Liver (tissue), 9 donors: Measurements from ENCODE around the gene GINS2. TPM values are rescaled to one million over a fixed set of nuclear protein-coding genes. Genes with fewer than 3 reads are reported as not detected.

ENCODE experiments used
- DNase-seq: peaks from one replicate; pipeline ENCODE4 v3.0.0-alpha.2; 2017; ENCODE audit warnings: low spot score
- H3K27ac ChIP-seq, 2 donors: one replicate each; pipeline ENCODE4 v1.7.0; 2013; ENCODE audit warnings: inconsistent platforms in 2 of 2, low read length in 2 of 2, control low read depth in 1 of 2, low read depth in 1 of 2, mild to moderate bottlenecking in 1 of 2
- H3K27me3 ChIP-seq, 4 donors: one replicate each; pipeline versions ENCODE4 v1.6.1 to v1.7.0; 2013; ENCODE audit warnings: low read length in 3 of 4, inconsistent platforms in 1 of 4, mild to moderate bottlenecking in 1 of 4, moderate library complexity in 1 of 4; ENCODE audit not compliant: control insufficient read depth in 4 of 4, insufficient read depth in 4 of 4
- H3K36me3 ChIP-seq, 4 donors: one replicate each; pipeline versions ENCODE4 v1.6.1 to v1.7.0; 2013; ENCODE audit warnings: low read length in 3 of 4, mild to moderate bottlenecking in 3 of 4, low read depth in 1 of 4, moderate library complexity in 1 of 4; ENCODE audit not compliant: control insufficient read depth in 4 of 4, insufficient read depth in 3 of 4
- H3K4me1 ChIP-seq, 4 donors: one replicate each; pipeline versions ENCODE4 v1.6.1 to v1.7.0; 2013; ENCODE audit warnings: low read length in 3 of 4, mild to moderate bottlenecking in 3 of 4, moderate library complexity in 1 of 4; ENCODE audit not compliant: control insufficient read depth in 4 of 4, insufficient read depth in 4 of 4
- H3K4me3 ChIP-seq, 3 donors: one replicate each; pipeline versions ENCODE4 v1.6.1 to v1.7.0; 2013; ENCODE audit warnings: low read length in 3 of 3, control low read depth in 1 of 3, low read depth in 1 of 3, mild to moderate bottlenecking in 1 of 3
- H3K9ac ChIP-seq, 2 donors: one replicate each; pipeline ENCODE4 v1.7.0; 2013; ENCODE audit warnings: low read length in 2 of 2, mild to moderate bottlenecking in 2 of 2, moderate library complexity in 2 of 2, control low read depth in 1 of 2, low read depth in 1 of 2
- H3K9me3 ChIP-seq, 4 donors: one replicate each; pipeline versions ENCODE4 v1.6.1 to v1.7.0; 2013; ENCODE audit warnings: low read length in 3 of 4; ENCODE audit not compliant: control insufficient read depth in 4 of 4
- ATF3 ChIP-seq: IDR thresholded peaks from 2 replicates; pipeline ENCODE4 v1.6.1; 2016; ENCODE audit warnings: antibody characterized with exemption
- EGR1 ChIP-seq, 2 donors: IDR thresholded peaks; 2 replicates each; pipeline ENCODE4 v1.6.1; 2016 to 2018; ENCODE audit warnings: antibody characterized with exemption in 2 of 2, low read depth in 2 of 2
- GABPA ChIP-seq, 2 donors: IDR thresholded peaks in 1 of 2; conservative IDR thresholded peaks in 1 of 2; 2 replicates each; pipeline ENCODE4 v1.6.1; 2016; ENCODE audit warnings: antibody characterized with exemption in 2 of 2, mild to moderate bottlenecking in 1 of 2, moderate library complexity in 1 of 2
- HNF4A ChIP-seq, 2 donors: conservative IDR thresholded peaks; 2 replicates each; pipeline ENCODE4 v1.6.1; 2016; ENCODE audit warnings: antibody characterized with exemption in 2 of 2, mild to moderate bottlenecking in 2 of 2
- HNF4G ChIP-seq: IDR thresholded peaks from 2 replicates; pipeline ENCODE4 v1.6.1; 2016; ENCODE audit warnings: antibody characterized with exemption
- JUND ChIP-seq, 2 donors: IDR thresholded peaks; 2 replicates each; pipeline ENCODE4 v1.6.1; 2016; ENCODE audit warnings: antibody characterized with exemption in 2 of 2
- NR2F2 ChIP-seq: IDR thresholded peaks from 2 replicates; pipeline ENCODE4 v1.6.1; 2016; ENCODE audit warnings: antibody characterized with exemption
- REST ChIP-seq: IDR thresholded peaks from 2 replicates; pipeline ENCODE4 v1.6.1; 2016; ENCODE audit warnings: antibody characterized with exemption, mild to moderate bottlenecking
- RXRA ChIP-seq, 2 donors: IDR thresholded peaks; 2 replicates each; pipeline ENCODE4 v1.6.1; 2017 to 2018; ENCODE audit warnings: antibody characterized with exemption in 2 of 2, mild to moderate bottlenecking in 1 of 2
- TAF1 ChIP-seq: conservative IDR thresholded peaks from 2 replicates; pipeline ENCODE4 v1.6.1; 2016; ENCODE audit warnings: antibody characterized with exemption, mild to moderate bottlenecking
- YY1 ChIP-seq: IDR thresholded peaks from 2 replicates; pipeline ENCODE4 v1.6.1; 2016; ENCODE audit warnings: antibody characterized with exemption, mild to moderate bottlenecking
- ZBTB33 ChIP-seq: IDR thresholded peaks from 2 replicates; pipeline ENCODE4 v1.6.1; 2016; ENCODE audit warnings: antibody characterized with exemption
- WGBS: extraction: QIAGEN DNeasy Blood & Tissue Kit; methylation state at CpG from one replicate; pipeline ENCODE4 v1.1.7; 2013; 5-methylcytosine and 5-hydroxymethylcytosine counted together
- polyA plus RNA-seq, 2 donors: library from polyadenylated mRNA; stranded (reverse) in 1 of 2; unstranded in 1 of 2; fragments of 200-250 nt in 1 of 2; fragments of >200 nt in 1 of 2; fragmentation: Nextera tagmentation in 1 of 2; extraction: Ambion mirVana in 1 of 2; gene quantifications; one replicate each; pipeline versions ENCODE4 v1.2.1 to v1.2.3, GENCODE V29; 2013 to 2015
- total RNA-seq, 2 donors: library from RNA; depleted of rRNA; stranded (reverse); fragments of >200 nt; gene quantifications; one replicate each; pipeline ENCODE4 v1.2.3, GENCODE V29; 2014
- TF ChIP-seq, protein P1 (sequence below): fragments of 150-350 bp; IDR thresholded peaks from 2 replicates; pipeline ENCODE4 v1.5.1; 2017; ENCODE audit warnings: improper control_type of control experiment, low read depth, low read length; ENCODE audit not compliant: missing input control
- TF ChIP-seq, protein P2 (sequence below): IDR thresholded peaks from 2 replicates; pipeline ENCODE4 v1.6.1; 2016; ENCODE audit warnings: antibody characterized with exemption
- donor health status: healthy.
- donor health status: healthy.
- donor health status: healthy.
- donor health status: healthy.
- donor health status: healthy.

GINS2 gene
- total and polyA plus RNA-seq, 4 donors: 0.17 to 9.3 (median 0.86) TPM

DNA sequence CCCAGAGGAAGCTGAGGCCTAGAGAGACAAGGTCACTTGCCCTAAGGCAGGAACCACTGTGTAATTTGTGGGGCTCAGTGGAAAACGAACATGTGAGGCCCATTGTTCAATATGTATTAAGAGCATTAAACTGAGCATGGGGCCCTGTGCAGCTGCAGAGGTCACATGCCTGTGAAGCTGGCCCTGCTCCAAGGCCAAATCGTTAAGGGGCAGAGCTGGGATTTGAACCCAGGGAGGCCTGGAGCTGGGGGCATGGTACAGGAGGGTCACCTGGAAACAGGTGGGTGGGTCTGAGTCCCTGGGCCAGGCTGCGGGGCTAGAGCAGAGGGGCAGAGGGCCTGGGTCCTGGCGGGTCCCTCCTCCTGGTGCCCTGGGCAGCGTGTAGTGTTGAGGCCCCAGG, 42.4 kb upstream of the GINS2 start:
- Histone ChIP-seq H3K9ac (no peak overlapping the region), H3K4me3 (no peak overlapping the region), H3K27ac (no peak overlapping the region), H3K27me3 (no peaks in the 10 kb centered on the region), H3K36me3 (no peaks in the 10 kb centered on the region), H3K9me3 (no peaks in the 10 kb centered on the region), H3K4me1 (no peaks in the 10 kb centered on the region)
- 81% methylated on average over 5 of the region's 5 CpGs for WGBS
- no peak for DNase-seq
- no peak for TF ChIP-seq ATF3
- no peak for TF ChIP-seq RXRA (IDR thresholded peaks at IDR 0.05)
- TF ChIP-seq, protein P1, sequence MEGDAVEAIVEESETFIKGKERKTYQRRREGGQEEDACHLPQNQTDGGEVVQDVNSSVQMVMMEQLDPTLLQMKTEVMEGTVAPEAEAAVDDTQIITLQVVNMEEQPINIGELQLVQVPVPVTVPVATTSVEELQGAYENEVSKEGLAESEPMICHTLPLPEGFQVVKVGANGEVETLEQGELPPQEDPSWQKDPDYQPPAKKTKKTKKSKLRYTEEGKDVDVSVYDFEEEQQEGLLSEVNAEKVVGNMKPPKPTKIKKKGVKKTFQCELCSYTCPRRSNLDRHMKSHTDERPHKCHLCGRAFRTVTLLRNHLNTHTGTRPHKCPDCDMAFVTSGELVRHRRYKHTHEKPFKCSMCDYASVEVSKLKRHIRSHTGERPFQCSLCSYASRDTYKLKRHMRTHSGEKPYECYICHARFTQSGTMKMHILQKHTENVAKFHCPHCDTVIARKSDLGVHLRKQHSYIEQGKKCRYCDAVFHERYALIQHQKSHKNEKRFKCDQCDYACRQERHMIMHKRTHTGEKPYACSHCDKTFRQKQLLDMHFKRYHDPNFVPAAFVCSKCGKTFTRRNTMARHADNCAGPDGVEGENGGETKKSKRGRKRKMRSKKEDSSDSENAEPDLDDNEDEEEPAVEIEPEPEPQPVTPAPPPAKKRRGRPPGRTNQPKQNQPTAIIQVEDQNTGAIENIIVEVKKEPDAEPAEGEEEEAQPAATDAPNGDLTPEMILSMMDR: no peak
- TF ChIP-seq TAF1: no peak
- no peak for TF ChIP-seq NR2F2
- TF ChIP-seq YY1: no peak
- no peak for TF ChIP-seq GABPA (IDR thresholded peaks at IDR 0.05 in 1 of 2, conservative IDR thresholded peaks at IDR 0.05 in 1 of 2)
- no peak for TF ChIP-seq EGR1 (IDR thresholded peaks at IDR 0.05; ENCODE audit: low read depth in 2 of 2)
- TF ChIP-seq HNF4G: no peak
- TF ChIP-seq JUND (IDR thresholded peaks at IDR 0.05): no peak
- TF ChIP-seq, protein P2, sequence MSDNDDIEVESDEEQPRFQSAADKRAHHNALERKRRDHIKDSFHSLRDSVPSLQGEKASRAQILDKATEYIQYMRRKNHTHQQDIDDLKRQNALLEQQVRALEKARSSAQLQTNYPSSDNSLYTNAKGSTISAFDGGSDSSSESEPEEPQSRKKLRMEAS: no peak
- TF ChIP-seq HNF4A (conservative IDR thresholded peaks at IDR 0.05): no peak
- no peak for TF ChIP-seq ZBTB33

- Histone ChIP-seq H3K9me3 (no peaks in the 10 kb centered on the region), H3K4me3 (no peak overlapping the region), H3K36me3 (no peaks in the 10 kb centered on the region), H3K27ac (no peak overlapping the region), H3K4me1 (no peaks in the 10 kb centered on the region), H3K27me3 (no peaks in the 10 kb centered on the region), H3K9ac (no peak overlapping the region)
- TF ChIP-seq YY1: no peak
- TF ChIP-seq RXRA (IDR thresholded peaks at IDR 0.05): no peak
- TF ChIP-seq, protein P1: no peak
- no peak for TF ChIP-seq NR2F2
- TF ChIP-seq REST: no peak
- WGBS: 84% methylated on average over 5 of the region's 5 CpGs
- DNase-seq: no peak
Observed at GRCh38 chr16:85730186-85730465, 41.4 kb upstream of the GINS2 start.
